H1 (cell line): ENCODE data around the gene ATP9B. TPM values are rescaled to one million over a fixed set of nuclear protein-coding genes. Genes with fewer than 3 reads are reported as not detected.

ENCODE experiments used
- CHD7 ChIP-seq: fragments of 300-600 bp; sonication (generic); IDR thresholded peaks from 2 replicates; pipeline ENCODE4 v1.7.1; 2012; ENCODE audit warnings: low read length, moderate library complexity, mild to moderate bottlenecking, inconsistent platforms; ENCODE audit not compliant: insufficient replicate concordance
- SIRT6 ChIP-seq: IDR thresholded peaks from one replicate; pipeline ENCODE4 v1.7.1; 2012; ENCODE audit warnings: low read length, inconsistent platforms
- polyA plus RNA-seq, 7 experiments: library from polyadenylated mRNA; depleted of rRNA in 3 of 7; stranded (reverse) in 5 of 7; unstranded in 2 of 7; fragments of >200 nt in 5 of 7; fragments of 200-250 nt in 2 of 7; gene quantifications; 1 replicate in 5 of 7; 2 replicates in 1 of 7; 4 replicates in 1 of 7; pipeline versions ENCODE4 v1.2.1 to v1.2.3, GENCODE V29; 2011 to 2013; ENCODE audit warnings: missing spikeins in 2 of 7, mixed read lengths in 2 of 7
- total RNA-seq: library from RNA; stranded (reverse); fragmentation: NEBNext Ultra II Directional; extraction: Animal tissue kit (Norgen Biotek cat#: 25700); gene quantifications from 2 replicates; pipeline ENCODE4 v1.2.1, GENCODE V29; 2021

The ATP9B gene
- total and polyA plus RNA-seq, 2 of the 8 experiments (the other 6 are each of a cell fraction or from before 2014, with no cell fraction given), result 15.1 to 21.7 TPM

GRCh38 chr18:79377187-79377891 is 308.1 kb downstream of the ATP9B start (continued):
- TF ChIP-seq CHD7, result no peak
- TF ChIP-seq SIRT6, result no peak
